G401 (cell line): ENCODE measurements around the gene FAM168A. TPM values are rescaled to one million over a fixed set of nuclear protein-coding genes. Genes with fewer than 3 reads are reported as not detected.

Experiments
- DNase-seq: peaks from one replicate; pipeline ENCODE4 v3.0.0-alpha.2; 2015; ENCODE audit warnings: low spot score
- in situ Hi-C: cut with HindIII; loops from 2 replicates; pipeline ENCODE4 v1.10.0; 2016; ENCODE audit warnings: low sequenced_read_pairs, mixed read lengths
- total RNA-seq: library from RNA; depleted of rRNA; stranded (reverse); fragments of >200 nt; shearing (Covaris generic); gene quantifications from 2 replicates; pipeline ENCODE4 v1.2.3, GENCODE V29; 2014

FAM168A gene
- total RNA-seq, 1 experiment from 2014 or later: 16.7 TPM

DNA sequence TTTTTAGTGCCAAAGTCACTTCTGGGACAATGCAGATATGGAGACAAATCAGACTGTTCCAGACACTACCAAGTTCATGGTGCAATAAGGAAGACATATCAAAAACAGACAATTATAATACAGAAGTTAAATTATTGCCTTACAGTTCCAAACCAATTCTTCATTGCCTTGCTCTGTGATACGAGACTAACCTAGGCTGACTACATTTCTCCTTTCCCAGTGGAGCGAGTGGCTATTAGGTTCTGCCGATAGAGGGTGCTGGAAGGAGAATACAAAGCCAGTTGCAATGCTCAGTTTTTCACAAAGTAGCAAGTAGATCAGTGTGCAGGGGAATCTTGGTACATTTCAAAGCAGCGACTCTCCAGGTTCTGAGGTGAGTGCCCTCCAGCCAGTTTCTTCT, 67.8 kb downstream of the FAM168A start:
- DNase-seq: no peak
- in situ Hi-C loops: no loop called here

DNA sequence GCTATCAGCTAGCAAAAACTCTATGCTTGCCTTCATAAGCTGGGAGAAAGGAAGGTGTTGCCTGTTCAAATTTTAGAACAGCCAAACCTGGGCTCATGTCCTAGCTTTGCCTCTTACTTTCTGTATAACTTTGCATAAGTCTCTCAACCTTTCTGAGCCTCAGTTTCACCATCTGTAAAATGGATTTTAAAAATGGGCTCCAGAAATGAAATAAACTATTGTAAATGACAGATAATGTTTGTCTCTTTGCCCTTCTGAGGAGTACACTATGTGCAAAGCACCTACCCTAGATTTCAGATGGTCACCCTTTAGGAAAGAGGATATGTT, 68.7 kb downstream of the FAM168A start:
- in situ Hi-C loops: no loop called here
- DNase-seq: no peak

DNA sequence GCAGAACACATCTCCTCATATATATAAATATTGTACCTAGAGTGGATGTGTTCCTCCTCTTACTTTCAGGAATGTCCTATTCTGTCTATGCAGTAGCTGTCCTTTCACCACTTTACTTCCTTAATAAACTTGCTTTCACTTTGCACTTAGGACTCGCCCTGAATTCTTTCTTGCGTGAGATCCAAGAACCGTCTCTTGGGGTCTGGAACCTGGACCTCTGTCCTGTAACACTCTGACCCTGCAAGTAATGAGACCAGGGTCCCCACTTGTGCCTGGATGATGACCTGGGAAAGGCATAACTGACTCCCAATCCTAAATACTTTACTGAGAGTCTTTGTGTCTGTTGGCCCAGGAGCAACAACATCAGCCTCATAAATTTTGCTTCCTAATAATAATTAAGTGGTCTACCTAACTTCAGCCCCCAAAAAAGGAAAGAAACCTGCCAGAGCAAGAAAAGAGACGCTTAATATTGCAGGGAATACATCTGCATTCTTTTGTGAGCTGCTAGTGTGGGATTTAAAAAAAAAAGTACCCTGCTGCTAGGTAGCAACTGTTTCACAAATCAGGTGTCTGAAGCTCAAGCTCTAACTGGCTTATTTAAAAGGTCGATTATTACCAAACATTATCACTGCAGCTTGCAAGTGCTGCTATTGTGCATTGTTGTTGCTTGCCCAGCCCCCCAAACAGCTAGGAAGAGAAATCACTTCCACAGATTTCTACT, 69.3 kb downstream of the FAM168A start:
- in situ Hi-C loops: no loop called here
- no peak for DNase-seq

DNA sequence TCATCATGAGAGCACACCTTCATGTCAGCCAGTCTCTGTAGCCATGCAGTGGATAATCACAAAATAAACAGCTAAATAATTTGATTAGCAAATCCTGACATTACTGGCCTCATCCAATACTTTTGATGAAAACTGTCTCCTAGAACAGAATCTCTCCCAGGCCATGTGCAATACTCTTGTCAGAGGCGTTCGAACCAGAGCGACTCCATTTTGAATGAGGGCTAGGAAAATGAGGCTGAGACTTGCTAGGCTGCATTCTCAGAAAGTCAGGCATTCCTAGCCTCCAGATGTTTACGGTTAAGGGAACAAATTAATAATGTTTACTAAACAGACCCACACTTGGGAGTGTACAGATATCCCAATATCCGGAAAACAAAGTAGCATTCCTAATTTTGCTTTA, 69.9 kb downstream of the FAM168A start:
- no peak for DNase-seq
- in situ Hi-C loops: no loop called here

DNA sequence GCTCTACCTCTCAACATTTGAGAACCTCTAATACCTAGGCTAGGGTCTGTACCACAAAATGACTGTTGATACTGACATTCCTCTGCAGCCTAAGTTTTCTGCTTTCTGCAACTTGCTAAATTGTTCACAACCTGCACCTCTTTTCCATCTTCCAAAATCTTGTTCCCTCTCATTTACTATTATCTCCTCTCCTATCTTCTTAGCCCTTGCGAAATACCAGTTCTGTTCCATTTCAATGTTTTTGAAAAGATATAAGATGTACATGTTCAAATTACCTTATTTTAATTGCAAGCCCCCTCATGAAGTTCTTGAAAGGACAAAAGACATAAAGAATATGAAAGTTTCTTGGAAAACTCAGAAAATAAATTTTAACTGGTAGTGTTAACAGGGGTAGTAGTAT, 72.3 kb downstream of the FAM168A start:
- DNase-seq: no peak
- in situ Hi-C loops: no loop called here

DNA sequence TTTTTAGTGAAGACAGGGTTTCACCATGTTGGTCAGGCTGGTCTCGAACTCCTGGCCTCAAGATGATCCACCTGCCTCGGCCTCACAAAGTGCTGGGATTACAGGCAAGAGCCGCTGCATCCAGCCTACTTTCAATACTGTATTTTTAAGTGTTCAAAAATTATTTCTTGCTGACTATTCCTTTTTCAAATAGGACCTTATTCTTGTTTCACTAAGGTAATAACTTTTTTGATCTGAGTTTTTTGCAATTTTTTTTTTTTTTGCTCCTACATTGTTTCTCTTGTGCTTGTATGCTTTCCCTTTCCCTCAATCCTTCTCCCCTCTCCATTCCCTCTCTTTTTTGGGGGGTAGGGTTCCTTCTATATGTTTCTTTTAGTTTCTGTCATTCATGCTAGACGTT, 73.1 kb downstream of the FAM168A start:
- no peak for DNase-seq
- in situ Hi-C loops: no loop called here

DNA sequence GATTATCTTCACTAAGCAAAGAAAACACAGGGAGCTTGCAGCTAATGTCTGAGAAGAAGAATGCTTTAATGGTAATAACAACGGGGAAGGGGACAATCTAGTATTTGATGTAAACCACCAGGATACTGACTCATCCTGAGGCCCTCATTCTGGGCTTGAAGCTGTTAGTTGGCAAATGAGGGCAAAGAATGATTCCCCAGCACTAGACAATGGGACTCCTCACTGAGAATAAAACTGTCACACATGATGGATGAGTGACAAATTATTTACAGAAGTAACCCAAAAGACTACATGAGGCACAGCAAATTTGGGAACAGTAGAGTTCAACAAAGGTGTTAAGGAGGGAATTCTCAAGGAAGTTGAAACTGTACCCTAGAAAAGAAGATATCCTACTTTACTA, 76.3 kb downstream of the FAM168A start:
- no peak for DNase-seq
- in situ Hi-C loops: no loop called here

DNA sequence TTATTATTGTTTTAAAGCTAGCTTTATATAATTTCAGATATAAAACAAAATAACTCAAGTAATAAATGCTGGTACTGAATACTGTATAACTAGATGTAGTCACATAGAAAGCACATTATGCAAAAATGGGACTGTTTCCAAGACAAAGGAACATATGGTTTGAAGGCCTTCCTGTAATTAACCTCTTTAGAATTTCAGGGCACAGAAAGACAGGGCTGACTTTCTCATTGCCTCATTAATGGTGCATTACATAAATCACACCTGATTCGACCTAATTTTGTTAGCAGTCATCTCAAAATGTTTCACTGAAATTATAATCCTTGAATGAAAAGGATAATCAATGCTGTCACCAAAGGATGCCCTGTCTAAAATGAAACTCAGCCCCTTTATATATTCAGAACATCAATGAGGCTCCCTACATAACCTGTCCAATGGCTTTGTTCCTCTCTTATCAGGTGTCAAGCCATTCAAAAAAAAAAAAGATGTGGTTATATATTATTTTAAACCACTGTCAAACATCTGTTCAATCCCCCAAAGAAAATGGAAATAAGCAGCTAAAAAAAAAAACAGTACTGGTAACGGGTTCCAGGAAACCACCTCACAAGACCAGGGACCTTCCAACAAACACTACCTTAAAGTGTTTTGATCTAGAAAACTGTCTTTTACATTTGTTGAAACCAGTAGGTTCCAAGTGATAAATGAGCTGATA, 77.4 kb downstream of the FAM168A start:
- DNase-seq: peak; percentile 61
- in situ Hi-C loops: no loop called here

DNA sequence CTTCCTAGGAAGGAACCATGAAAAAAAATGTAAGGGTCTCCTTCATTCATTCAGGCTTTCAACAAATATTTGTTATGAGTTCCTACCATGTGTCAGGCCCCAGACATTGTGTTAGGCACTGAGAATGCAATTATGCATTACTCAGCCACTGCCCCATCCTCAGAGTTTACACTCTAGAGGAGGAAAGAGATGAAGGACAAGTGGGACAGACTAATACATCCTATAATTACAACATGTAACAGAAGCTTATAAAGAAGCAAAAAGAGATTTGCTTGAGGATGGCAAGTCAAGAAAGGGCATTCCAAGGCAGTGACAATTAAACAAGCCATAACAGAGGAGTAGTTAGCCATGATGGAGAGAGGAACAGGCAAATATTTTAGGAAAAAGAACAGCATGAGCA, 78.6 kb downstream of the FAM168A start:
- in situ Hi-C loops: no loop called here
- DNase-seq: no peak

DNA sequence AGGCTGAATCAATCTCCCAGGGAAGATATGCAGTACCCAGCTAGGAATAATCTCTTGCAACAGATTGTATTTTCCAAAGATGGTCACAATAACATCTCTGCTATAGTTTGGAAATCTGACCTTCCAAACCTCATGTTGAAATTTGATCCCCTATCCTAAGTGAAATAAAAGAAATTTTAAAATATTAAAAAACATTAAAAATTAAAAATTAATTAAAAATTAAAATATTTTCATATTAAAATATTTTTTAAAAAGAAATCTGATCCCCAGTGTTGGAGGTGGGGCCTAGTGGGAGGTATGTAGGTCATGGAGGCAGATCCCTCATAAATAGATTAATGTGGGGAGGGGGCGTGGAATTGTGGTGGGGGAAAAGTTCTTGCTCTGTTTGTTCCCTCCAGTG, 79.7 kb downstream of the FAM168A start:
- DNase-seq: no peak
- in situ Hi-C loops: no loop called here

DNA sequence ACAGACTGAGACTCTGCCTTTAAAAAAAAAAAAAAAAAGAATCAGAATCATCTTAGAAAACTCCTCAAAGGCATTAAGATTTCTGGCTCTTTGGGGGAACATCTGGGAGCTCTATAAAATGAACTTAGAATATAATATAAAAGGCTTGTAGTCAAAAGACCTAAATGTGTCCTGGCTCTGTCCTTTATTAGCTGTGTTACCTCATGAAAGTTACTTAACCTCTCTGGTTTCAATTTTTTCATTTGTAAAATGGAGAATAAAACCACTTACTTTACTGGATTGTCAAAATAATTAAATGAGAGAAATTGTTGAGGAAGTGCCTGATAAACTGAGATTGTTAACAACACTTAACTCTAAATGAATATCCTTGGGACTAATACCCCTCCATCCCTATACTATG, 81.8 kb downstream of the FAM168A start:
- DNase-seq: no peak
- in situ Hi-C loops: no loop called here

DNA sequence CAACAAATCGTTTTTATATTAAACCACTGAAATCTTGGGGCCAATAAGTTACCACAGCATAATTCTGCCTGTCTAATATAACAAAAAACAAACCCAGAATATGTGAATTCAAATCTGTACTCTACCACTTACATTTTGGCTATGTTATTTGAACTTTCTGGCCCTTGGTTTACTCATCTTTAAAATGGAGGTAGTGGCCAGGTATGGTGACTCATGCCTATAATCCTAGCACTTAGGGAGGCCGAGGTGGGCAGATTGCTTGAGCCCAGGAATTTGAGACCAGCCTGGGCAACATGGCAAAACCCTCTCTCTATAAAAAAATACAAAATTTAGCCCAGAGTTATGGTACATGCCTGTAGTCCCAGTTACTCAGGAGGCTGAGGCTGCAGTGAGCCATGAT, 84.2 kb downstream of the FAM168A start:
- DNase-seq: no peak
- in situ Hi-C loops: no loop called here

DNA sequence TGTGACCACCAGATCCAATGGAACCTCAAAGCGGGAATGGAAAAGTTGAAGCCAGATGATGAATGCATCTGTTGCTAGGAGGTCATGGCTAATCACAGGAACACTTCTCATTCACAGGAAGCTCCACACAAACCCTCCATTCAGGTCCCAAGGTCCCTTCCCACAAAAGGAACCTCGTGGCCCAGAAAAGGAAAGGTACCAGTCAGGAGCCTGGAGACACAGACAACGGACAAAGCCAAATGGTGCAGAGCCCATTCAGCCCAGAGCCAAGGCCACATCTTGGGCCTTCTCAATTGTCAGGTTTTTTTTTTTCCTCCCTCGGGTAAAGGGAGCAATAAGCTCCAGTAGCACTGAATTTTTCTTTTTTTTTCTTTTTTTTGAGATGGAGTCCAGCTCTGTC, 87.0 kb downstream of the FAM168A start:
- DNase-seq: no peak
- in situ Hi-C loops: no loop called here

DNA sequence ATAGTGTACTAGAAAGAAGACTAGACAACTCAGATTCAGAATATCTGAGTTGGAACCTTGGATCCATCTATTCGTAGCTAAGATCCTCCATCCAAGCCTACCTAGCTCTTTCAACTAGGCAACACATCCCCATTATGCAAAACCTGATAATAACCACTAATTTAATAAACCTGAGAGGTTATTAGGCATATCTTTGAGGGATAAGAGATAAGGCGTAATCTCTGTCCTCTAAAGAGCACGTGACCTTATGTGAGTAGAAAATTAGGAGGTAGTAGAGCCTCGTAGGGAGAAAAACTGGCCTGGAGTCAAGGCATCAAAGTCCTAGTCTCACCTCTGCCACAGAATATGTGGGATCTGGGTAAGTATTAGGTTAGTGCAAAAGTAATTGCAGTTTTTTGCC, 87.8 kb downstream of the FAM168A start:
- DNase-seq: no peak
- in situ Hi-C loops: no loop called here

DNA sequence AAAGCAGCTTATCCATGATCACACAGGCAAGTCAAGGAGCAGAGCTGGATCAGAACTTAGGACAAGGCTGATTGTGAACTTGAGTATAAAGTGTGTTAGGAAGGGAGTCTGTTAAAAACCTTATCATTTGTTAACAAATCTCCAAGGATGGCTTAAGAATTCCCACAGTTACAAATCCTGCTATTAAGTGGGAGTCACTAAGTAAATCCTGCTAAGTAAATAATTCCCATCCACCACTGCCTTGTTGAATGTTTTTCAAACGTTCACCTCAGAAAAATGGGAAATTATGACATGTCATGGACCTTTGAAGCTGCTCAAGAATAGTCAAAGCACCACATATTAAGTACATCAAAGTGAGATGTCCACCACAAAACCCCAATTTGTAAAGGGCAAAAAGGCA, 88.7 kb downstream of the FAM168A start:
- DNase-seq: no peak
- in situ Hi-C loops: no loop called here

DNA sequence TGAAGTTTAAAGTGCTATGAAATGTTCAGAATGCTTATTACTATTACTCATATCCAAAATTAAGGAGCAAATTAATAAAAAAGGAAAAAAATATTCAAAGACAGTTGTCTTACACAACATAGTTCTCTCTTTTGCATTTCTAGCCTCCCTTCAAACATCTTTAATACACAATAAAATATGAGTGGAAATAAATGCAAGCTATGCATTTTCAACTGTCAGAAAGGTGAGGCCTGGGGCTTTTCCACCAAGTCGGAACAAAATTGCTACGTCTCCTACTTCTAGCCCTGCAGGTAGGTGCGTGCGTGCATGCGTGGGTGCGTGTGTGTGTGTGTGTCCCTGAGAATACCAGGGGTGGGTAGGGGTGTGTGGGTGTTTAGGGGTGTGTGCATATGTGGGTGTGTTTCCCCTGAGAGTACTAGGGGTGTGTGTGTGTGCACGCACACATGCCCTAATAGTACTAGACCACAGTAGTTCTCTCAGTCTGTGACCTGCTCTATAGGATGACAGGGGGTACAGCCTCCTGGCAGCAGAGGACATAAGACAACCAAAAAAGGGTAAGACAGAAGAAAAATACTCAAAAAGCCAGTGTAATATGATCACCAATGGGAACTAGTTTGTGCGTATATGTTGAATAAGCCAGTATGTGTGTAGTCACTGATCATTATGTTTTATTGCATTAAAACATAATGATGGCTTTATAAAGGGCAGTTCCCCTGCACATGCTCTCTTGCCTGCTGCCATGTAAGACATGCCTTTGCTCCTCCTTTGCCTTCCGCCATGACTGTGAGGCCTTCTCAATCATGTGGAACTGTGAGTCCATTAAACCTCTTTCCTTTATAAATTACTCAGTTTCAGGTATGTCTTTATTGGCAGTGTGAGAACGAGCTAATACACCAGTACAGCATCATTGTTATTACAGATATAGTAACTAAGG, 89.4 kb downstream of the FAM168A start:
- no peak for DNase-seq
- in situ Hi-C loops: no loop called here

DNA sequence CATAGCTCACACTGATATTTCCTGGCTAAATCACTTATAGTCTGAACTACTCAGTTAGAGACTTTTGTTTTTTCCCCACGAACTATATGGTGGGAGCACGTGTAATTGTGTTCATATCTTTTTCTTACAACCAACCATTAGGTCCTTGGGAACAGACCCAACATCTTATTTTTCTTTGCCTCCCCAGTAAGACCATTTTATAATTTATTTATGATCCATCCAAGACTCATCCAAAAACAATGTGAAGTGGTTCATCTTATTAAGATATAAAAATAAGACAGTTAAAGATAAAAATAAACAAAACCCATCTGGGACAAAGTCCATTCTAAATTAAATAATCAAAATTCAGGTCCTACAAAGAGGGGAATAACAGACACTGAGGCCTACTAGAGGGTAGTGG, 90.8 kb downstream of the FAM168A start:
- in situ Hi-C loops: no loop called here

DNA sequence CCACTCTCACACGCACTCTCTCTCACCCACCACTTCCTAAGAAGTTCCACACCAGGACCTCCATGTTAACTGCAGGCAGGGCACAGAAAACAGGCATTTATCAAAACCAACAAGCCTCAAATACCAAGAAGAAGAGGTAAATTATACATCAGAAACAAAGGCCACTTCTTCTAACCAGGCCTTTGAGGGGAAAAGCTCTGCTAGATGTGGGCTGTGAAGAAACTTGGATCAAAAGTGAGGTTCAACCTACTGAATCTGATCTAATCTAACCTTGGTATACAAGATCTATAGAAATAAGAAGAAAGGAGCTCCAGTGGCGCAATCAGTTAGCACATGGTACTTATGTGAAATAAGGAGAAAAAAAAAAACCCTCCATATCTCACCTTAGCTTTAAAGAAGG, 91.9 kb downstream of the FAM168A start:
- in situ Hi-C loops: no loop called here
- no peak for DNase-seq

More for the DNA sequence above, 90.8 kb downstream of the FAM168A start:
- no peak for DNase-seq

DNA sequence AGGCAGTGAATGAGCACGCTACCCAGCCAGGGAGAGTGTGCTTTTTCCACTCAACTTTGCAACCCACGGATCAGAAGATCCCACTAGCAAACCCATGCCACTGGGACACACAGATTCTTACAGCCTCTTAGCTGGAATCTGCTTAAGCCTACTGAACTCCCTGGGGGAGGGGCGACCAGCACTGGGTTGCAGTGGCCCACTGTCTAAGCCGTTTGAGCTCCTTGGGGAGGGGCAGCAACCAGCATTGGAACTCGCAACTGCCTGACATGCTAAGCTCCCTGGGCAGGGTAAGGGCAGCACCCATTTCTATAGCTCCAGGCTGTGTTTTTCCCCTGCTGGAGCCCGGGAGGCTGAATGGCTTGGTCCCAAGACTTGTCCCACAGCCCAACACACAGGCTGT, 99.6 kb downstream of the FAM168A start:
- DNase-seq: no peak
- in situ Hi-C loops: no loop called here

DNA sequence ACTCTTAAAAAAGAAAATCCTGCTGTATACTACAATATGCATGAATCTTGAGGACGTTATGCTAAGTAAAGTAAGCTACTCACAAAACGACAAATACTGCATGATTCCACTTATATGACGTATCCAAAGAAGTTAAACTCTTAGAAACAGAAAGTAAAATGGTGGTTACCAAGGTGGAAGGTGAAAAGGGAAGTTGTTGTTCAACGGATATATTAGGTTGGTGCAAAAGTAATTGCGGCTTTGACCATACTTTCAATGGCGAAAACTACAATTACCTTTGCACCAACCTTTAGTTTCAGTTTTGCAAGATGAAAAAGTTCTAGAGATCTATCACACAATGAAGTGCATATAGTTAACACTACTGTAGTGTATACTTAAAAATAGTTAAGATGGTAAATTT, 101.8 kb downstream of the FAM168A start:
- no peak for DNase-seq
- in situ Hi-C loops: no loop called here
